Skeletal muscle cell (primary cell): ENCODE results near the gene OR4A16.

Experiments used
- DNase-seq: peaks from one replicate; pipeline ENCODE4 v3.0.0-alpha.2; 2010; ENCODE audit warnings: low read depth
- H3K4me3 ChIP-seq: 2 replicates; pipeline ENCODE4 v1.5.1; 2011; ENCODE audit warnings: low read depth, mild to moderate bottlenecking, control low read depth, low read length, moderate library complexity

OR4A16 gene, protein sequence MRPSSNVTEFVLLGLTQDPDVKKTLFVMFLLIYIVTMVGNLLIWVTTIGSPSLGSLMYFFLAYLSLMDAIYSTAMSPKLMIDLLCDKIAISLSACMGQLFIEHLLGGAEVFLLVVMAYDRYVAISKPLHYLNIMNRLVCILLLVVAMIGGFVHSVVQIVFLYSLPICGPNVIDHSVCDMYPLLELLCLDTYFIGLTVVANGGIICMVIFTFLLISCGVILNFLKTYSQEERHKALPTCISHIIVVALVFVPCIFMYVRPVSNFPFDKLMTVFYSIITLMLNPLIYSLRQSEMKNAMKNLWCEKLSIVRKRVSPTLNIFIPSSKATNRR

DNA sequence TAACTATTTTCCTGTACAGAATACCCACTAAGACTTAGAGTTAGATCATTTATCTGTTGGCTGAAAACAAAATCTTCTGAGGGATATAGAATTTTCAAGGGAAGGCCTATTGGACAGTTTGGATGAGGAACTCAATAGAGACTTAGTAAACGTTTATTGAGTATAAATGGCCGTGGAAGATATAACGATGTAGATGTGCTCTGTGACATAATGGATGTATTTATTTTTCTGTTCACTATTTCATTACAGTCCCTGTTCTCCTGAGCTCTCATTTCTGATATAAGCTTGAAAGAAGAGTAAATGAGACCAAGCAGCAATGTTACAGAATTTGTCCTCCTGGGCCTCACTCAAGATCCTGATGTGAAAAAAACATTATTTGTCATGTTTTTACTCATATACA is at the start of gene OR4A16:
Gene OR4A16 (plus strand): TSS at position 301 of the 400 bp plus-strand sequence. CDS start 0 bp downstream, at position 301.
- H3K4me3 ChIP-seq = no peak within 1 kb of the TSS
- no peak for DNase-seq

GRCh38 chr11:55324500-55324899 is 18.5 kb upstream of the OR4A16 start:
- no peak overlapping the region for H3K4me3 ChIP-seq
- no peak for DNase-seq

GRCh38 chr11:55345306-55345705 is 2.3 kb downstream of the OR4A16 start:
- DNase-seq = no peak
- no peak overlapping the region for H3K4me3 ChIP-seq

DNA sequence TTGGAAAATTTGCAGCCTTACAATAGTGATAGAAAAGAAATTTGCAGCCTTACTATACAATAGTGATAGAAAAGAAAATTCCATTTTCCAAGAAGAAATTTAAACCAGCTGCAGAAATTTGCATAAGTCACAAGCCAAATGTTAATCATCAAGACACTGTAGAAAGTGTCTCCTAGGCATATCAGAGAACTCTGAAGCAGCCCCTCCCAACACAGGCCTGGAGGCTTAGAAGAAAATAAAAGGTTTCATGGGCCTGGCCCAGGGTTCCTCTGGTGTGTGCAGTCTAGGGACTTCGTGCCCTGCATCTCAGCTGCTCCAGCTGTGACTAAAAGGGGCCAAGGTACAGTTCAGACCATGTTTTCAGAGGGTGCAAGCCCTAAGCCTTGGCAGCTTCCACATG is 6.0 kb downstream of the OR4A16 start:
- DNase-seq = no peak
- no peak overlapping the region for H3K4me3 ChIP-seq

GRCh38 chr11:55357560-55358184 is 14.7 kb downstream of the OR4A16 start:
- no peak overlapping the region for H3K4me3 ChIP-seq
- no peak for DNase-seq

DNA sequence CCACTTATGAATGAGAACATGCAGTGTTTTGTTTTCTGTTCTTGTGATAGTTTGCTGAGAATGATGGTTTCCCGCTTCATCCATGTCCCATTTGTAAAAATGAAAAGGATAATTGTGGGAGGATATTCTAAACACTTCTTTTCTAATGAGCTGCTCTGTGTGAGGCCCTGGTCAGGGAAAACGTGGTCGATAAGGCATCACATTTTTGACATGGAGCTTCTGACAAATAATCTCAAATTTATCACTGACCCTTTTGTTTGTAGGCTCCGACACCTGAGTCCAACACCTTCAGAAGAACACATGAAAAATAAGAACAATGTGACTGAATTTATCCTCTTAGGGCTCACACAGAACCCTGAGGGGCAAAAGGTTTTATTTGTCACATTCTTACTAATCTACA is 24.7 kb downstream of the OR4A16 start, which contains the start of gene OR4A15:
Gene OR4A15 (plus strand): TSS at position 301 of the 400 bp plus-strand sequence. CDS start 0 bp downstream, at position 301.
- no peak within 1 kb of the TSS for H3K4me3 ChIP-seq
- DNase-seq = no peak
